Adipose tissue (tissue), 3 donors: ENCODE data around the gene TK2. TPM values are rescaled to one million over a fixed set of nuclear protein-coding genes. Genes with fewer than 3 reads are reported as not detected.

Experiments
- H3K27ac ChIP-seq: one replicate; pipeline ENCODE4 v1.5.1; 2013; ENCODE audit warnings: low read depth, low read length
- WGBS, 3 donors: extraction: QIAGEN DNeasy Blood & Tissue Kit; methylation state at CpG; one replicate each; pipeline ENCODE4 v1.1.7; 2013; 5-methylcytosine and 5-hydroxymethylcytosine counted together
- polyA plus RNA-seq, 3 donors: library from polyadenylated mRNA; stranded (reverse); fragments of 200-250 nt; gene quantifications; one replicate each; pipeline ENCODE4 v1.2.3, GENCODE V29; 2013
- donor health status: healthy with polysubstance abuse.
- donor health status: Bipolar disorder and iron deficiency.
- donor health status: healthy.

TK2 gene
- polyA plus RNA-seq, 3 donors, result 15.7 to 38.8 (median 37.2) TPM

DNA sequence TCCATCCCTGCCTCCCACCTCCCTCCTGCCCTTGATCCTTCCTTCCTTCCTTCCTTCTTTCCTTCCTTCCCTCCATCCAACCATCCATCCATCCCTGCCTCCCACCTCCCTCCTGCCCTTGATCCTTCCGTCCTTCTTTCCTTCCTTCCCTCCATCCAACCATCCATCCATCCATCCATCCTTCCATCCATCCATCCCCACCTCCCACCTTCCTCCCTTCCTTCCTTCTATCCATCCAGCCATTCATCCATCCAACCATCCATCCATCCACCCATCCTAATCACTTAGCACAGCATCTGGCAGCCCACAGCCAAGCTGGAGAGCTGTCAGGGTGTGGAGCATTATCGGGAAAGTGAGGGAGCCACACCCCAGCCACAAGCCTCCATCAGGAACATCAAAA is 54.5 kb downstream of the TK2 start:
- WGBS, 3 donors, result 91 to 94% (median 92%) methylated on average over 2 of the region's 2 CpGs
- no peak overlapping the region for H3K27ac ChIP-seq

DNA sequence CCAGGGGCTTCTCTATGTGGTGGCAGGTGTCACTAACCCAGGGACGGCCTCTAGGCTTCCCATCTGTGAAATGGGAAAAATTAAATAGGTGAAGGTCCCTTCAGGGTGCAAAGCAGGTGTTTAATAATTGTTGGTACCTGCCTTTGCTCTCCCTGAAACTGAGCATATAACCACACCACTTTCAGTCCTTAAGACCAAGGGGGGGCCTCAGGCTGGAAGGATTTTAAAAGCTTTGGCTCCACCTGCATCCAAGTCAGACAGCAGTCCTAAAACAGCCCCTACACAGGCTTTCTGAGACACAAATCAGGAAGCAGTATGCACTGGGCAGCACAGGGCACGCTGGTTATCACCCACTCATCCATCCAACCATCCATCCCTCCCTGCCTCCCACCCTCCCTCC is 55.0 kb downstream of the TK2 start:
- no peak overlapping the region for H3K27ac ChIP-seq
- 98 to 100% (median 100%) methylated on average over 2 of the region's 2 CpGs for WGBS, 3 donors

DNA sequence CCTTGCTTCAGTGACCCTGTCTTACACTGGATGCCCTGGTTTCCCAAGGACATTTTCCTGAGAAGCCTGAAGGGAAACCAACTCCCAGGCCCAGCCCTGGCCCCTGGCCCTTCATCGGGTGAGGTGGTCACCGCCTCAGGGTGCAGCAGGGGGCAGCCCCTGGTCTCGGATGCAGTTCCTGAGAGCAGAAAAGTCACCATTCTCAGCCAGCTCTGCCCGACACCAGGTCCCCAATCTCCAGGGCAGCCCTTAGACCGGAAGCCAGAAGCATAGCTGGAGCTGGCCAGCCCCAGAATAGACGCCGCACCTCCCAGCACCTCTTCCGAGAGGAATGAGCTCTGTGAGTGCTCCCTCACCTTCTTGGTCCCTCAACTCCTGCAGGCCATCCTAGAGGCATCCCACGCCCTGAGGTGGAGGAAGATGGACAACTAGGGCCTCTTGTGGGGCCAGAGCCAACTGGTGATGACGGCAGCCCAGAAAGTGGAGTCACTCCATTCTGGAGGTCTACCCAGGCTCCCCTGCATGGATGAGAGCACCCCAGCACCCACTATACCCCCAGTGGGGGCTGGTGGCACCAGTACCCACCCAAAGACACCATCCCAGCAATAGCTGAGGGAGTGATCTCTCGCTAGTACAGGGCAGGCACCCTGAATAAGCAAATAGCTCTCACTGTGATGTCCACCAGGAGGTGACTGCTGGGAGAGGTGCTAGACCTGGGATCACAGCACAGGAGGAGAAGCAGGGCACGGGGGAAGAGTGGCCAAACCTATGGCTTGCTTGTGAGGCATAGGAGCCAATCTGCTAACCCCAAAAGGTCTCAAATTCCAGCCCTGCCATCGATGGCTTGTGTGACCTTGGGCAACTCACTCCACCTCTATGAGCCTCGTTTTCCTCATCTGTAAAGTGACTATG is 56.2 kb downstream of the TK2 start:
- H3K27ac ChIP-seq, result no peak overlapping the region
- 90 to 94% (median 94%) methylated on average over 14 of the region's 14 CpGs for WGBS, 3 donors

DNA sequence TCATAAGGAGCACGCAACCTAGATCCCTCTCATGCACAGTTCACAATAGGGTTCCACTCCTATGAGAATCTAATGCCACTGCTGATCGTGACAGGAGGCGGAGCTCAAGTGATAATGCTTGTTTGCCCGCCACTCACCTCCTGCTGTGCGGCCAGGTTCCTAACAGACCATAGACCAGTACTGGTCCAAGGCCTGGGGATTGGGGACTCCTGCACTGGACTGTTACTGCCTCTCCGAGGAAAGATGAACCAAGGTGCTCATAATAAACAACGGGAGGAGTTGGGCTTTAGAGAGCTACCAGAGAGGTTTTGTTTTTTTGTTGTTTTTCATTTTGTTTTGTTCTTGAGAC is 58.2 kb downstream of the TK2 start:
- H3K27ac ChIP-seq, result no peak overlapping the region
- 66 to 89% (median 88%) methylated on average over 7 of the region's 7 CpGs for WGBS, 3 donors

DNA sequence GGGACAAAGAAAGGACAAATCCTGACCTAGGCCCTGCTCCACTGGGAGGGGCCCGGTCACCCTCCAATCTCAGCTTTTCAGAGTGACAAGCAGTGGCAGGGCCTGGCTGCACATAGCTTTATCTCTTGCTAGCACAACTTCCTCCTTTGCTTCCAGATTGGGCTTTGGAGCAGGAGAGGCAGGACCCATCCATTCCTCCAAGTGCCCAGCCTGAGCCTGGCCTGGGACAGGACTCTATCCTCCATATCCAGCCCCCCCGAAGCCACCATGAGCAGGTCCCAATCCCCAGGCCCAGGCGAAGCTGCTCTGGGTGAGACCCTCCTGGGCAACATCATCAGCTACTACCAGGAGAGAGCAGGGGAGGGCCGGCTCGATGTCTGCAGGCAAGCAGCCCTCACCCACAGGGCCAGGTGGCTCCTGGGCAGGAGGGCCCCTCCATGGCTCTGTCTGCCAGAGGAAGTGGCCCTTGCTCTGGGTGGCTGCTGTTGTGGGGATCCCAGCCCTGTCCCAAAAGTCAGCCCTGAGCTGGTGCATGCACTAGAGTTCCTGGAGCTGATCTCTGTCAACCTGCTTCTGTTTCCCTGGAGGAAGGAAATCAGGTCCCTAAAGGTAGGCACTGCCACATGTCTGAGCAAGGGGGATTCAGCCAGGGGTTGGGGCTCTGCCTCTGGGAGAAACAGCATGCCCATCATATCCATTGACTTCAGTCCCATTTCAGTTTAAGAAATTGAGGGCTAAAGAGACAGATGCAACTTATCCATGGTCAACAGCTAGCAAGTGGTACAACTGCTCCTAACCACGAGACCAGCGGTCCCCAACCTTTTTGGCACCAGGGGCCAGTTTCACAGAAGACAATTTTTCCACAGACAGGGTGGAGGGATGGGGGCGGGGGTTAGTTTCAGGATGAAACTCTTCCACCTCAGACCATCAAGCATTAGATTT is 58.9 kb downstream of the TK2 start:
- H3K27ac ChIP-seq, result no peak overlapping the region

DNA sequence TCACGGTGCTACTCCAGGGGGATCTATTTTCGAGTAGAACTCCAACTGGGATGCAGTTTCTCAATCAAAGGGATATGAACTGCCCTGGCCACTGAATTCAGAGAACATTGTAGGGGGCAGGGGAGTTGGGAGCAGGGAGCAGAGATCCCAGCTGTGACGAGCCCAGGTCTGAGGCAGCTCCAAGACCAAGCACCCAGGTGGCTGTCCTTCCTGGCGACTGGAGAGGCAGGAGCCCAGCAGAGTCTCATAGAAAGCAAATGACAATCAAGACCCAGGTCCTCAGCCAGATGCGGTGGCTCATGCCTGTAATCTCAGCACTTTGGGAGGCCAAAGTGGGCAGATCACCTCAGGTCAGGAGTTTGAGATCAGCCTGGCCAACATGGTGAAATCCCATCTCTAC is 60.1 kb downstream of the TK2 start:
- 91 to 93% (median 92%) methylated on average over 5 of the region's 5 CpGs for WGBS, 3 donors
- H3K27ac ChIP-seq, result no peak overlapping the region

More for the DNA sequence above, 58.9 kb downstream of the TK2 start:
- WGBS, 3 donors, result 66 to 85% (median 68%) methylated on average over 8 of the region's 8 CpGs

DNA sequence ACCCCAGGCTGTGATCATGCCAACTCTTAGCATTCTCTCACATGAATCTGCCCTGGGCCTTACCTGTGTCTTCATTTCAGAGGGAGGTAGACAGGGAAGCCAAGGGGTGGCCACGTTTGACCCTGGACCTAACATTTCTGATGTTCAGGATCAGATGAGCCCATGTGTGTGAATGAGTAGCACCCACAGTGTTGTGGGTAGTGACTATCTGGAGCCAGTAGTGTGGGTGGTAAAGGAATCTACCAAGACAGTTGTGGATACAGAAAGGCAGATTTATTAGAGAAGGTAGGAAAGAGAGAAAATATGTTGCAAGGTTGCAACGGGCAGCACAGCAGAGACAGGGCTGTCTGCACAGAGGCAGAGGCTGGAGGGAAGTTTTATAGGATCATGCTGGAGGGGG is 60.5 kb downstream of the TK2 start:
- H3K27ac ChIP-seq, result no peak overlapping the region
- WGBS, 3 donors, result 75 to 83% (median 76%) methylated on average over 2 of the region's 2 CpGs

DNA sequence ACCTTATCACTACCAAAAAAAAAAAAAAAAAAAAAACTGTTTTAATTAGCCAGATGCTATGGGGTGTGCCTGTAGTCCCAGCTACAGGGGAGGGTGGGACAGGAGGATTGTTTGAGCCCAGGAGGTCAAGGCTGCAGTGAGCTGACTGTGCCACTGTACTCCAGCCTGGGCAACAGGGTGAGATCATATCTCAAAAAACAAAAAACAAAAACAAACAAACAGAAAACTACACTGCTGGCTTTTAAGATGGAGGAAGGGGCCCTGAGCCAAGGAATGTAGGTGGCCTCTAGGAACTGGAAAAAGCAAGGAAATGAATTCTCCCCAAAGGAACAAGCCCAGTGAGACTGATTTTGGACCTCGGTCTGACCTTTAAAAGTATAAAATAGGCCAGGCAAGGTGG is 61.4 kb downstream of the TK2 start:
- 86 to 100% (median 95%) methylated on average over 1 of the region's 1 CpG for WGBS, 3 donors
- H3K27ac ChIP-seq, result no peak overlapping the region

DNA sequence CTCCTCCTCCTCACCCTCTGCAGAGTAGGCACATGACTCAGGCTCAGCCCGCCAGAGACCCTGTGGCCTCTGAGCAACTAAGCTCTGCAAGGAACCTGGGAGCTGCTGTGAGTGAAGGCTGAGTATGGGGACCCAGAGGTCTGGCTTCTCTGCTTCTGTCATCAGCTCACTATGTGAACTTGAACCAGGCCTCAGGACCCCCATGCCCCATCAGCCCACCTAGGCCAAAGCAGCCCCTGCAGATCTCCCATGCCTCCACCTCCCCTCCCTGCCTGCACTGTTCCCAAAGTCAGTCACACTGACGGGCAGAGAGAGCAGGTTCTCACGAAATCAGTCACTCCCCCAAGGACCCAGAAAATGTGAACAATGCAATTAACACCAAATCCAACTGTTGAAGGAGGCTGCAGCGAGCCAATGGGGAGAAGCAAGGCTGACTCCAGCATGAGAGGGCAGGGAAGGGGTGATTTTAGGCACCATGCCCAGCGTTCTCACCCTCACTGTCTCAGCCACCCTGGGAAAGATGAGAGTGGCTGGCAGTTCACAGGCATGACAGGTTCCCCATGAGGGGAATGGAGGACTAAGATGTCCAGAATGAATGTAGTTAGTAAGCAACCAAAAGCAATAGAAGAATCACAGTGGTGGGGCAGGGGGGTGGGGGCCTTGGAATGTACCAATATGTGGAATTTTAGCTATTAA is 62.2 kb downstream of the TK2 start:
- no peak overlapping the region for H3K27ac ChIP-seq

DNA sequence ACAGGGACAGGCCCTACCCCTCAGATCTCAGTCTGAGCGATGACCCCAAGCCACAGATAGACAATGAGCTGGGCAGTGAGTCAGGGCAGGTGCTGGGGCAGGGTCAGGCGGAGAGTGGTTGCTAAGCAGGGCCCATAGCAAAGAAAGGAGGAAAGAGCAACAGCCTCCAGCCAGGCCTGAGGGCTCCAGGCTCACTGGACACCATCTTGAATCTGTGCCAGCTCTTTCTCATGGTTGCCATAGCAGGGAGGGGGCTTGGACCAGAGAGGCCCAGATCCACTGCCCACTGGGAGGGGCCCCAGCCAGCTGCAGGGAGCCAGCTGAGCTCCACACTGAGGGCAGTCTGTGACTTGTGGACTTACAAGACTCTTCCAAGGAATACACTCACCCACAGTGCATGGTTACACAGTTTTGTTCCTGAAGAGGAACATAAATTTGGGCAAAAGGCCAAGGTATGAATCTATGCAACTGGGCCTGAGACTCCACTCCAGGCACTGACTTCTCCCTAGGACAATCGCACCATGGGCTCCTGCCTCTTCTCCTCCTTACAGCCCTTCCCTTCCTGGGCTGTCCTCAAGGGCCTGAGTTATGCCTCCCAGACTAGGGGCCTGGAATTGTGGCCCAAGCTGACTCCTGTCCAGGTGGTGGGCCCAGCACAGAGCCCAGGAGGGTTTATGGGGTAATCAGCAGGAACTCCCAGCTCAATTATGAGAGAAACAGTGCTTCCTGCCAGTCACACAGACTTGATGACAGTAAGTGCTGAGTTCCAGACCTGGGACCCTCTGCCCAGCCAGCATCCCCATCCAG is 62.9 kb downstream of the TK2 start:
- 56 to 84% (median 61%) methylated on average over 3 of the region's 3 CpGs for WGBS, 3 donors
- no peak overlapping the region for H3K27ac ChIP-seq

More for the DNA sequence above, 62.2 kb downstream of the TK2 start:
- WGBS, 3 donors, result 71 to 86% (median 85%) methylated on average over 5 of the region's 5 CpGs

DNA sequence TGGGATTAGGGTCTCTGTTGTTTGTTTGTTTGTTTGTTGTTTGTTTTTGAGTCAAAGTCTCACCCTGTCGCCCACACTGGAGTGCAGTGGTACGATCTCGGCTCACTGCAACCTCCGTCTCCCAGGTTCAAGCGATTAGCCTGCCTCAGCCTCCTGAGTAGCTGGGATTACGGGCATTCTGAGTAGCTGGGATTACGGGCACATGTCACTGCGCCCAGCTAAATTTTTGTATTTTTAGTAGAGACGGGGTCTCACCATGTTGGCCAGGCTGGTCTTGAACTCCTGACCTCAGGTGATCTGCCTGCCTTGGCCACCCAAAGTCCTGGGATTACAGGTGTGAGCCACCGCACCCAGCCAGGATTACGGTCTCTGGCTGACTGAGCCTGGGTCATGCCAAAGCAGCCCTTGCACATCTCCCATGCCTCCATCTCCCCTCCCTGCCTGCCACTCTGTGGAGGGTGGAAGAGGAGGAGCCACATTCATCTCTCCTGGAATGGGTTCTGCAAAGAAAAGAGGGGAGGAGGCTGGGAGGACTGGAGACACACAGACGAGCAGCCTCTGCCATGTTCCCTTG is 63.6 kb downstream of the TK2 start:
- WGBS, 3 donors, result 93 to 94% (median 94%) methylated on average over 12 of the region's 12 CpGs
- no peak overlapping the region for H3K27ac ChIP-seq

DNA sequence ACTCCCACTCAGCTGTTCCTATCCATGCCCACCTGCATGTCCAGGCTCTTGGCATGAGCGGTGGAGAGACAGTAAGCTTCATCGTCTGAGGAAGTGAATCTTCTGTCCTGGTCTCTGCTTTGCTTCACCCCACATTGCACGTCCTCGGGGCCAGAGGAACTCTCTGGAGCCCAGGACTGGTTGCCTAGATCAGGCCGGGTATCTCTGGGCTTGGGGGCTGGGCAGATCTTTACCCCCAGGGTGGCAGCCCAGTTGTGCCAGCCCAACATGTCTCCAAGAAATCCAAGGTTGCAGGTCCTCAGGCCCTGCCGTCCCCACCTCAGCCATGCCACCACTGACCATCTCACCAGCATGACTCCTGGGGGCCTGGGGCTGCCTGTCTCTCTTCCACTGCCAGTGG is 64.5 kb downstream of the TK2 start:
- WGBS, 3 donors, result 82 to 84% (median 83%) methylated on average over 6 of the region's 6 CpGs
- no peak overlapping the region for H3K27ac ChIP-seq

DNA sequence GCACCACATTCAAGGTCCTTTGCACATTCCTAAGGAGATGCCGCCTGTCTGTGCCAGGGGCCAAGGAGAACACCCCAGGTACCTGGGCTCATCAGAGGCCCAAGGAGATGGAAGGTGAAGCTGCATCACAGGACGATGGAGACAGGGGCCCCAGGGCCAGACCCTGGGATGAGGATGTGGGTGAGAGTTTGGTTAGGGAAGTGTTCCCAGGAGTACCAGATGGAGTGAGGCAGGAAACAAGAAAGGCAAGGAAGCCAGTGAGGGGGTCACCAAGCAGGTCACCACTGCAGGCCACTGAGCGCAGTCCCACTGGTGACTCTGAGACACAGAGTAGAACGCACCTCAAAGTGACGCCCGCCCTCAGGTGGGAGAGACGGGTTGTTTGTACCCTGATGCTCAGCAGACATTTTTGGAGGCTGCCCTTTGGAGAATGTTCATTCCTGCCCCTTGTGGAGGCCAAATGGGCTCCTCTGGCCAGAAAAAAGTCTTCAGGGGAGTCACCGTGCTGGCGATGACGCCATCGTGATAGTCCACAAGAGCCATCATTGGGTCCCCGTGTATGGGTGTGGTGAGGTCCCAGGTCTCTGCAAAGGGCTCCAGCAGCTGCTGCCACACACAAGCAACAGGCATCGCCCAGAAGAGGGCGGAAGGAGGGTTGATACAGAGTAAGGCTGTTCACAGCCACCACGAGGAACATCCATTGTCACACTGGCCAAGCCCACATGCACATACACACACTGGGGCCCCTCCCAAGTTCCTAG is 65.3 kb downstream of the TK2 start:
- no peak overlapping the region for H3K27ac ChIP-seq
- 84 to 91% (median 90%) methylated on average over 15 of the region's 15 CpGs for WGBS, 3 donors

DNA sequence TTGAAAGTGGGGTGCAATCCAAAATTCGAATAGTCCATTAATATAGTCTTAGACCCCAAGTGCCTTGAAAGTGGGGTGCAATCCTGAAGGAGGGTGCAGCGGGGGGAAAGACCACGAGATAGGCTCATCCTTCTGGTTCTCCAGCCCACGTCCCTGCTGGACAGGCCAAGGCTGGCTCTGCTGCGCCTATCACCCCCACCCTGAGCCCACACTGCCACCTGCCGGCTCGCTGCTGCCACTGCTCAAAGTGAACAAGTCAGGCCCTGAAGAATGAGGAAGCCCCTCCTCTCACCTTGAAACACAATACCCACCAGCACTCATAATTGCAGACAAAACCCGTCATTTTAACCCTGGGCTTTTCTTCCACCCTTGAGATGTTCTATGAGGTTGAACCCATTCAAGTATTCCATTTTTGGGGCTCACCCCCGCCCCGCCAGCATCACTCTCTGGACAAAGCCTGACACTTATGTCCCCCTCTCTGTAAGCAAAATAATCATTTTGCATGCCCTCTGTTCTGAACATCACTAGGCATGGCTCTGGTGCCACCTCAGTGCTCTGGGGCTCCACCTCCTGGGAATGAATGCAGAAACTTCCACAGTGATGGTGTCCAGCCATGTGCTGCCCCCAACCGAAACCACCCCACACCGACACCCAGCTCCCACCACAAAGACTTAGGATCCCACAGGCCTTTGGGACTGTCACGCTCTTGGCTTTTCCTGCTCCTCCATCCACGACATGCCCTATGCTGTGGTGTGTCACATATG is 66.1 kb downstream of the TK2 start:
- H3K27ac ChIP-seq, result no peak overlapping the region
- 34 to 44% (median 43%) methylated on average over 14 of the region's 14 CpGs for WGBS, 3 donors

DNA sequence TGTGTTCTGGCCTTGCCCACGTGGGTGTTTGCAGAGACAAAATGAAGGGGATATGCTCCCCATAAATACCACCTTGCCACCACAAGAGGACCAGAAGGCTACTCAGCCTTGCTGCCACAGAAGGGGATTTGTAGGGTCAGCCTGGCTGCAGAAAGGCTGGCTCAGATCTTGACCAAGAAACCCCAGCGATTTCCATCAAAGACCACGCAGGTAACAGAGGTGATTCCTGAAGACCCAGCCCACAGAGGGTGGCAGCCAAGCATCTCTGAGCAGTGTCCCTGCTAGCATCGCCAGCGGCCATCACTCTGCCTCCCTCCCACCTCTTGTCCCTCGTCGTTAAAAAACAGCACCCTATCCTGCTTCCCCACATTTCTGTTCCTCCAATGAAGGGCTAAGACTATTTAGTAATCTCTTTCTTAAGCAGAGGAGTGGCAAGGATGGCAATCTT is 68.0 kb downstream of the TK2 start:
- H3K27ac ChIP-seq, result no peak overlapping the region
- 55 to 75% (median 75%) methylated on average over 7 of the region's 7 CpGs for WGBS, 3 donors
